ENCODE measurements around the gene ADAMTSL3.

Gene ADAMTSL3

GRCh38 chr15:83653639-83654378, at the start of gene ADAMTSL3:
TSS of gene ADAMTSL3 (plus strand) at chr15:83654123. CDS start at chr15:83655762, 1,639 bp downstream.
- DNase-seq, result no peak

- no peak for DNase-seq
These were observed 49.4 kb upstream of the ADAMTSL3 start for GRCh38 chr15:83604549-83604948.

GRCh38 chr15:83605111-83605945, 48.6 kb upstream of the ADAMTSL3 start:
- no peak for DNase-seq

GRCh38 chr15:83610132-83610531, 43.8 kb upstream of the ADAMTSL3 start:
- no peak for DNase-seq

- DNase-seq, result no peak
These were observed 42.8 kb upstream of the ADAMTSL3 start for GRCh38 chr15:83610901-83611685.

DNA sequence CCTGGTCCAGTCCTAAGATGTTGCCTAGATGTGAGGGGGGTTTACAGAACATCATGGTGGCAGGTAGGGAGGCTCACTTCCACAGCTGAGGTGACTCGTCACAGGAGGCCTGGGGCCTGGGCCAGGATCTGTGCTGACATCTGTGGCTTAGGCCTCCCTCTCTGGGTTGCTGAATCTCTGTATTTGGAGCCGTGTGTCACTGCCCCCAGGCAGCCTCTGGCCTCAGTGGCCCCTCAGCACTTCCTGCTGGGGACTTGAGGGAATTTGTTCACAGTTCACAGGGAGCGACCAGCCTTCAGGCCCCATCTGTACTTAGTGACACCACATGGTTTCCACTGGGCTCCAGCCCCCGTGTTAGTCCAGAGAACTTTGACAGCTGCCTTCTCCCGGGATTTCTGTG, 41.7 kb upstream of the ADAMTSL3 start:
- DNase-seq, result no peak

- DNase-seq, result no peak
These were observed 40.9 kb upstream of the ADAMTSL3 start for GRCh38 chr15:83612898-83613635.

DNA sequence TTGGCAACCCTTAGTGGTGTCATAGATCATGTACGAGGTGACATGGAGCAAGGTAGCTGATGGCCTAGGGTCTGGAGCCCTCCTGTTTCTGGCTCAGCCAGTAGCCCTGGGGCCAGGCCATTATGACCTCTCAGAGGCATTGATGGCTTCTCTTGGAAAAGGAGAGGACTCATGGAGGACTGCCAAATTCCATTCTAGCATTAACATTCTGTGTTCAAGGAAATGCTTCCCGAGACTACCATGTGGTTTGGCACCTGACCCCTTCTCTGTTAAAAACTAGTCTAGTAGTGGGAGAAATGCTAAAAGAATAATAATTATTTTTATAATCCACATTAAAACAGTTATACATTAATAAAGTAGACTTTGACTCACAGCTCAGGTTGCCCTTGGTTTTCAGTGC, 40.2 kb upstream of the ADAMTSL3 start:
- DNase-seq, result no peak

GRCh38 chr15:83616840-83617239, 37.1 kb upstream of the ADAMTSL3 start:
- DNase-seq, result no peak

GRCh38 chr15:83626171-83626802, 27.6 kb upstream of the ADAMTSL3 start:
- no peak for DNase-seq

DNA sequence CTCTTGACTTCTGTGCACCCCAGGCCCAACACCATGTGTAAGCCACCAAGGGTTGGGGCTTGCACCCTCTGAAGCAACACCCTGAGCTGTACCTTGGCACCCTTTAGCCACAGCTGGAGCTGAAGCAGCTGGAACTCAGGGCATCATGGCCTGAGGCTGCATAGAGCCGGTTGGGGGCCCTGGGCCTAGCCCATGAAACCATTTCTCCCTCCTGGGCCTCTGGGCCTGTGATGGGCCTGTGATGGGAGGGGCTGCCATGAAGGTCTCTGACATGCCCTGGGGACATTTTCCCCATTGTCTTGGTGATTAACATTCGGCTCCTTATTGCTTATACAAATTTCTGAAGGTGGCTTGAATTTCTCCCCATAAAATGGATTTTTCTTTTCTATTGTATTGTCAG, 22.4 kb upstream of the ADAMTSL3 start:
- DNase-seq, result no peak

- DNase-seq, result no peak
These were observed 10.7 kb upstream of the ADAMTSL3 start for GRCh38 chr15:83643201-83643600.

DNA sequence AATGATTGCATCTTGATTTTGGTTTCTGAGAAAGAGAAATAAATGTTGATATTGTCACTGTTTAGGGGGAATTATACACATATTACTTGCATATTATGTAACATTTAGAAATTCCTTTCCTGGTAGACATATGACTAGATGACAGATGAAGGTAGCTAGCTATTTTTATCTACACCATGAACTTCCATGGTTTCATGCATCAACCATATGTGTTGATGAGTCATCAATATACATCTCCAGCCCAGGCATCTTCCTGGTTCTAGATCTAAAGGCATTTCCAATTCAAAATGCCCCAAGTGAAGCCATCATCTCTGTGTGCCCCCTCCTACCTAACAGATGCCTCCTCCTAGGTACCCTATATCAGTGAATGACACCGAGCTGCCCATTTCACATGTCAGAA, 9.5 kb upstream of the ADAMTSL3 start:
- DNase-seq, result no peak

GRCh38 chr15:83650831-83651230, 3.1 kb upstream of the ADAMTSL3 start:
- DNase-seq, result no peak

GRCh38 chr15:83651541-83651940, 2.4 kb upstream of the ADAMTSL3 start:
- no peak for DNase-seq

DNA sequence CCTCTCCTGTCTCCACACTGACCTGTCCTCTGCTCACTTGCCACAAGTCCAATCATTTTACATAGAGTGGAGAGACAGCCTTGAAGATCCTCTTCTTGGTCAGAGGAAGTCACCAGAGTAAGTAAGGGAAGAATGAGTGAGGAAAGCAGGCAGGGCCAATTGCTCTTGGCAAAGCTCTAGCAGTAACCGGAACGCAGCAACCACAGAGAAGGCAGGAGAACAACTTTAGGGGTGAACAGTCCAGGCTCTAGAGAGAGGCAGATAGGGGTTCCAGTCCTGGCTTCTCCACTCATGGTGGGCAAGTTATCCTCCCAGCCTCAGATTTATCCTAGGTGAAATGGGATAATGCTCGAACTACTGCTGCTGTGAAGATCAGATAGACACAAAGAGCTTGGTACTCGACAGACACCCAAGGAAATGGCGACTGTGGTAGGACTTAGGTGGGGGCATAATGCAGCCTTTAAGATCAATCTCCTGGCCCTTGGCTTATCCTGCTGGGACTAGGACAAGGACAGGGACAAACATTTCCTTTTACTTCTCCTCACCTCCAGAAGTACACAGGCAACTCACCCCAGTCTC, 1.2 kb upstream of the ADAMTSL3 start:
- DNase-seq, result no peak

DNA sequence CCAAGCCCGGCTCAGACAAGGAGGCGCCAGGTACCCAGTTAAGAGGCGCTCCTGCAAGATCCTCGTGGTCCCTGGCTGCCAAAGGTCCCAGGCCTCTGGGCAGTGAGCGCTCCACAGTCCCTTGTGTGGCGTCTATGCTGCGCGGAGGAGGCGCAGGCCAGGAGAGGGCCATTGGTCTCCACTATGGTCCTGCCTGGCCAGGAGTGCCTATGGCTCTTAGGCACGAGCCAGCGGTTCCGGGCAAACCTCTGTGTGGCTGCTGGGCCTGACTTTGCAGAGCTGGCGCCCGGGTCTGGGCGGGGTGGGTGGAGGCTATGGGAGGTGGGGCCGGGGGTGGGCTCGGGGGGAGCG, 660 bp upstream of the ADAMTSL3 start:
- DNase-seq, result no peak

GRCh38 chr15:83654379-83655236, 685 bp downstream of the ADAMTSL3 start:
- DNase-seq, result no peak

GRCh38 chr15:83655237-83655616, 1.3 kb downstream of the ADAMTSL3 start:
- DNase-seq, result no peak

GRCh38 chr15:83656192-83656591, 2.3 kb downstream of the ADAMTSL3 start:
- DNase-seq, result no peak

DNA sequence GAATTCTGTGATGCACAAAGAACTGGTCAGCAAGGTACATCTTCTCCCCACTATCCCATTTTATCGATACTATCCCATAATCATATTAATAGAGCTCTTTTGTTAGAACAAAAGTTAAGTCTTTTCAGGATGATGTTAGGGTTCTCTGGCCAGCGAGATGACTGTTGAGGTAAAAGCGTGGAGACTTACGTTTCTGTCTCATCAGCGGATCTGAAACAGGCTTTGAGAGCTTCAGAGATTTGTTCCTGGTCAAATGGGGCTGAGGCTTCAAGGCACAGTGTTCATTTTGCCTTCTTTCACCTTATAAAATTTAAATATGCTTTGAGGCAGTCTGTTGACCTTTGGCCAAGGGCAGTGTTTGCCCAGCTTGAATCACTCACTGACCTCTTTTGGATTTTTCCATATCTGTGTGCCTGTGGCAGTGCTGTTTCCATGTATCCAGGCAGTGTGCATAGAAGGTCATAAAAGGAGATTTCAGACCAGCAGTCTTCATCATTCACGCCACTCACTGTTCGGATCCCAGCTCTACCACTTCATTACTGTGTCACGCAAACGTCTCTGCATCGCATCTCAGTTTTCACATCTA, 3.1 kb downstream of the ADAMTSL3 start:
- no peak for DNase-seq

Data from GF-D8 (cell line).